WTC11 (cell line): Measurements from ENCODE around the gene UGP2. TPM values are rescaled to one million over a fixed set of nuclear protein-coding genes. Genes with fewer than 3 reads are reported as not detected.

ENCODE experiments used
- ATAC-seq: fragments of 200-7000 bp; cut with Tn5 transposase; 2 replicates; pipeline ENCODE4 v1.10.0; 2021; ENCODE audit warnings: mild to moderate bottlenecking, moderate library complexity
- CTCF ChIA-PET: fragments of 300-600 bp; sonication (Branson Sonifier 250); formaldehyde crosslinking; loops from one replicate; lab custom pipeline; 2021; ENCODE audit warnings: antibody characterized with exemption; lab: Charles Lee
- POLR2A ChIA-PET: fragments of 350-600 bp; sonication (Branson Sonifier 250); formaldehyde crosslinking; loops from one replicate; lab custom pipeline; 2021; ENCODE audit warnings: antibody characterized with exemption; lab: Charles Lee
- DNase-seq: peaks from one replicate; pipeline ENCODE4 v3.0.0; 2021; ENCODE audit warnings: low spot score
- H3K27ac Mint-ChIP-seq: 2 replicates; pipeline ENCODE4 v1.8.0; 2021; ENCODE audit warnings: mixed read lengths
- H3K27me3 Mint-ChIP-seq: 2 replicates; pipeline ENCODE4 v1.8.0; 2021; ENCODE audit warnings: low read depth, mild to moderate bottlenecking, moderate library complexity, mixed read lengths
- H3K36me3 Mint-ChIP-seq: 2 replicates; pipeline ENCODE4 v1.8.0; 2021; ENCODE audit warnings: mixed read lengths
- H3K4me1 Mint-ChIP-seq: 2 replicates; pipeline ENCODE4 v1.8.0; 2022; ENCODE audit warnings: mixed read lengths
- H3K4me3 Mint-ChIP-seq: 2 replicates; pipeline ENCODE4 v1.8.0; 2021; ENCODE audit warnings: mild to moderate bottlenecking, moderate library complexity, mixed read lengths
- H3K9me3 Mint-ChIP-seq: 2 replicates; pipeline ENCODE4 v1.8.0; 2021; ENCODE audit warnings: mixed read lengths
- AR ChIP-seq: fragments of 250-450 bp; sonication (Bioruptor Pico); IDR thresholded peaks from 2 replicates; pipeline ENCODE4 v1.9.0; 2021; ENCODE audit warnings: mild to moderate bottlenecking
- ARID4B ChIP-seq: sonication (generic); formaldehyde crosslinking; IDR thresholded peaks from 2 replicates; pipeline ENCODE4 v1.8.0; 2023; ENCODE audit warnings: missing genetic modification reagents, mild to moderate bottlenecking, borderline replicate concordance
- CREB1 ChIP-seq: sonication (generic); formaldehyde crosslinking; IDR thresholded peaks from 2 replicates; pipeline ENCODE4 v1.8.0; 2023; ENCODE audit warnings: mild to moderate bottlenecking, missing genetic modification reagents
- ETV6 ChIP-seq: sonication (generic); formaldehyde crosslinking; IDR thresholded peaks from 2 replicates; pipeline ENCODE4 v1.8.1; 2022; ENCODE audit warnings: mild to moderate bottlenecking, missing genetic modification reagents
- FOXK1 ChIP-seq: sonication (generic); formaldehyde crosslinking; IDR thresholded peaks from 2 replicates; pipeline ENCODE4 v1.8.0; 2022; ENCODE audit warnings: mild to moderate bottlenecking, moderate library complexity, missing genetic modification reagents
- NFATC4 ChIP-seq: fragments of 250-450 bp; sonication (Bioruptor Pico); IDR thresholded peaks from 2 replicates; pipeline ENCODE4 v1.9.0; 2021; ENCODE audit warnings: mild to moderate bottlenecking
- NR1H2 ChIP-seq: sonication (generic); formaldehyde crosslinking; IDR thresholded peaks from 2 replicates; pipeline ENCODE4 v1.9.0; 2021; ENCODE audit warnings: mild to moderate bottlenecking, moderate library complexity, missing genetic modification reagents
- SOX15 ChIP-seq: fragments of 250-450 bp; sonication (Bioruptor Pico); IDR thresholded peaks from 2 replicates; pipeline ENCODE4 v1.9.0; 2021; ENCODE audit warnings: mild to moderate bottlenecking
- STAT6 ChIP-seq: sonication (generic); formaldehyde crosslinking; conservative IDR thresholded peaks from 2 replicates; pipeline ENCODE4 v1.8.1; 2023; ENCODE audit warnings: mild to moderate bottlenecking, low read depth, missing genetic modification reagents, moderate library complexity
- TCF7 ChIP-seq: sonication (generic); formaldehyde crosslinking; IDR thresholded peaks from 2 replicates; pipeline ENCODE4 v1.8.0; 2022; ENCODE audit warnings: mild to moderate bottlenecking, low read depth, missing genetic modification reagents, moderate library complexity
- ZNF121 ChIP-seq: sonication (generic); formaldehyde crosslinking; IDR thresholded peaks from 2 replicates; pipeline ENCODE4 v1.8.0; 2023; ENCODE audit warnings: missing genetic modification reagents
- ZNF232 ChIP-seq: sonication (generic); formaldehyde crosslinking; IDR thresholded peaks from 2 replicates; pipeline ENCODE4 v1.8.0; 2022; ENCODE audit warnings: mild to moderate bottlenecking, missing genetic modification reagents
- ZNF416 ChIP-seq: fragments of 250-450 bp; sonication (Bioruptor Pico); IDR thresholded peaks from 2 replicates; pipeline ENCODE4 v1.9.0; 2021; ENCODE audit warnings: mild to moderate bottlenecking, inconsistent platforms
- total RNA-seq: library from RNA; stranded (reverse); gene quantifications from 3 replicates; pipeline ENCODE4 v1.2.3, GENCODE V29; 2021
- TF ChIP-seq, protein P1 (sequence below): sonication (generic); formaldehyde crosslinking; IDR thresholded peaks from 2 replicates; pipeline ENCODE4 v1.8.1; 2022; ENCODE audit warnings: low read depth, missing genetic modification reagents, borderline replicate concordance
- TF ChIP-seq, protein P2 (sequence below): fragments of 250-450 bp; sonication (Bioruptor Pico); IDR thresholded peaks from 2 replicates; pipeline ENCODE4 v1.9.0; 2021; ENCODE audit warnings: mild to moderate bottlenecking, borderline replicate concordance

UGP2 gene
- total RNA-seq, 1 experiment from 2014 or later: 543 TPM

DNA sequence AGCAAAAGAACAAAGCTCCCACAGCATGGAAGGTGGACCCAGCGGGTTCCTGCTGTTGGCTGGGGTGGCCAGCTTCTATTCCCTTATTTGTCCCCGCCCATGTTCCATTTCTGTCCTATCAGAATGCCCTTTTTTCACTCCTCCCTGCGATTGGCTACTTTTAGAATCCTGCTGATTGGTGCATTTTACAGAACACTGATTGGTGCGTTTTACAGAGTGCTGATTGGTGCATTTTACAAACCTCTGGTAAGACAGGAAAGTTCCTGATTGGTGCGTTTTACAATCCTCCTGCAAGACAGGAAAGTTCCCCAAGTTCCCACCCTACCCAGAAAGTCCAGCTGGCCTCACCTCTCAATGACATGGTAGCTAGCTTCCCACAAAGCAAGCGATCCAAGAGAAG lies 40.2 kb upstream of the UGP2 start (continued):
- TF ChIP-seq AR (no peak), TCF7 (CRISPR knock-in tag) (no peak), CREB1 (no peak), ZNF416 (CRISPR knock-in tag) (no peak), FOXK1 (no peak), ARID4B (no peak), ZNF121 (CRISPR knock-in tag) (no peak), NR1H2 (CRISPR knock-in tag) (no peak), STAT6 (no peak), ETV6 (CRISPR knock-in tag) (no peak)
- TF ChIP-seq, protein P1, sequence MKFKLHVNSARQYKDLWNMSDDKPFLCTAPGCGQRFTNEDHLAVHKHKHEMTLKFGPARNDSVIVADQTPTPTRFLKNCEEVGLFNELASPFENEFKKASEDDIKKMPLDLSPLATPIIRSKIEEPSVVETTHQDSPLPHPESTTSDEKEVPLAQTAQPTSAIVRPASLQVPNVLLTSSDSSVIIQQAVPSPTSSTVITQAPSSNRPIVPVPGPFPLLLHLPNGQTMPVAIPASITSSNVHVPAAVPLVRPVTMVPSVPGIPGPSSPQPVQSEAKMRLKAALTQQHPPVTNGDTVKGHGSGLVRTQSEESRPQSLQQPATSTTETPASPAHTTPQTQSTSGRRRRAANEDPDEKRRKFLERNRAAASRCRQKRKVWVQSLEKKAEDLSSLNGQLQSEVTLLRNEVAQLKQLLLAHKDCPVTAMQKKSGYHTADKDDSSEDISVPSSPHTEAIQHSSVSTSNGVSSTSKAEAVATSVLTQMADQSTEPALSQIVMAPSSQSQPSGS (CRISPR knock-in tag): no peak

GRCh38 chr2:63805412-63805811 lies 36.3 kb upstream of the UGP2 start:
- ATAC-seq: no peak
- H3K27me3 Mint-ChIP-seq: peaks cover 9% of the 10 kb centered on the region; the same call in 1 of the 2 replicates
- no peak for DNase-seq
- H3K36me3 Mint-ChIP-seq: peaks cover 40% of the 10 kb centered on the region
- no peak overlapping the region for H3K27ac Mint-ChIP-seq
- H3K4me1 Mint-ChIP-seq: no peaks in the 10 kb centered on the region
- CTCF ChIA-PET: no interaction called here
- H3K9me3 Mint-ChIP-seq: peaks cover 48% of the 10 kb centered on the region
- no peak overlapping the region for H3K4me3 Mint-ChIP-seq
- POLR2A ChIA-PET: no interaction called here
- TF ChIP-seq, protein P2, sequence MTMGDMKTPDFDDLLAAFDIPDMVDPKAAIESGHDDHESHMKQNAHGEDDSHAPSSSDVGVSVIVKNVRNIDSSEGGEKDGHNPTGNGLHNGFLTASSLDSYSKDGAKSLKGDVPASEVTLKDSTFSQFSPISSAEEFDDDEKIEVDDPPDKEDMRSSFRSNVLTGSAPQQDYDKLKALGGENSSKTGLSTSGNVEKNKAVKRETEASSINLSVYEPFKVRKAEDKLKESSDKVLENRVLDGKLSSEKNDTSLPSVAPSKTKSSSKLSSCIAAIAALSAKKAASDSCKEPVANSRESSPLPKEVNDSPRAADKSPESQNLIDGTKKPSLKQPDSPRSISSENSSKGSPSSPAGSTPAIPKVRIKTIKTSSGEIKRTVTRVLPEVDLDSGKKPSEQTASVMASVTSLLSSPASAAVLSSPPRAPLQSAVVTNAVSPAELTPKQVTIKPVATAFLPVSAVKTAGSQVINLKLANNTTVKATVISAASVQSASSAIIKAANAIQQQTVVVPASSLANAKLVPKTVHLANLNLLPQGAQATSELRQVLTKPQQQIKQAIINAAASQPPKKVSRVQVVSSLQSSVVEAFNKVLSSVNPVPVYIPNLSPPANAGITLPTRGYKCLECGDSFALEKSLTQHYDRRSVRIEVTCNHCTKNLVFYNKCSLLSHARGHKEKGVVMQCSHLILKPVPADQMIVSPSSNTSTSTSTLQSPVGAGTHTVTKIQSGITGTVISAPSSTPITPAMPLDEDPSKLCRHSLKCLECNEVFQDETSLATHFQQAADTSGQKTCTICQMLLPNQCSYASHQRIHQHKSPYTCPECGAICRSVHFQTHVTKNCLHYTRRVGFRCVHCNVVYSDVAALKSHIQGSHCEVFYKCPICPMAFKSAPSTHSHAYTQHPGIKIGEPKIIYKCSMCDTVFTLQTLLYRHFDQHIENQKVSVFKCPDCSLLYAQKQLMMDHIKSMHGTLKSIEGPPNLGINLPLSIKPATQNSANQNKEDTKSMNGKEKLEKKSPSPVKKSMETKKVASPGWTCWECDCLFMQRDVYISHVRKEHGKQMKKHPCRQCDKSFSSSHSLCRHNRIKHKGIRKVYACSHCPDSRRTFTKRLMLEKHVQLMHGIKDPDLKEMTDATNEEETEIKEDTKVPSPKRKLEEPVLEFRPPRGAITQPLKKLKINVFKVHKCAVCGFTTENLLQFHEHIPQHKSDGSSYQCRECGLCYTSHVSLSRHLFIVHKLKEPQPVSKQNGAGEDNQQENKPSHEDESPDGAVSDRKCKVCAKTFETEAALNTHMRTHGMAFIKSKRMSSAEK: no peak
- TF ChIP-seq, protein P1 (CRISPR knock-in tag): no peak
- TF ChIP-seq SOX15 (CRISPR knock-in tag) (no peak), NFATC4 (no peak), ARID4B (no peak), ZNF232 (no peak)
